ENCODE results near the gene THADA.

THADA gene

GRCh38 chr2:43595603-43596412, at the start of gene THADA (continued):
- TF ChIP-seq ZNF518A (tag by site-specific recombination; conservative IDR thresholded peaks at IDR 0.05; ENCODE audit: low read depth) (peak; percentile 92), ZNF623 (tag by site-specific recombination; IDR thresholded peaks at IDR 0.05) (0 out of 2 replicates have a peak, but pooled peaks have one; percentile 2), ZNF701 (tag by site-specific recombination; IDR thresholded peaks at IDR 0.05) (no peak), ZSCAN30 (tag by site-specific recombination; IDR thresholded peaks at IDR 0.05) (no peak), ZNF24 (tag by site-specific recombination; IDR thresholded peaks at IDR 0.05) (peak; percentile 55; the same call in 1 of the 2 replicates), ZNF776 (tag by site-specific recombination; IDR thresholded peaks at IDR 0.05; ENCODE audit: borderline replicate concordance) (no peak), KLF8 (tag by site-specific recombination; IDR thresholded peaks at IDR 0.05) (peak; percentile 41; the same call in 1 of the 2 replicates), BCL11B (tag by site-specific recombination; IDR thresholded peaks at IDR 0.05; ENCODE audit: low read depth) (peak; percentile 66; the same call in 1 of the 2 replicates), SCRT2 (tag by site-specific recombination; IDR thresholded peaks at IDR 0.05) (peak; percentile 80), ZFP37 (tag by site-specific recombination; IDR thresholded peaks at IDR 0.05) (no peak; the same call in 1 of the 2 replicates), YY1 (tag by site-specific recombination; IDR thresholded peaks at IDR 0.05) (peak; percentile 69; the same call in 1 of the 2 replicates), ZNF391 (tag by site-specific recombination; IDR thresholded peaks at IDR 0.05; ENCODE audit: borderline replicate concordance, low read depth) (0 out of 2 replicates have a peak, but pooled peaks have one; percentile 45), KLF9 (tag by site-specific recombination; IDR thresholded peaks at IDR 0.05; ENCODE audit: low read depth) (0 out of 2 replicates have a peak, but pooled peaks have one; percentile 29), ZBTB21 (tag by site-specific recombination; IDR thresholded peaks at IDR 0.05) (peak; percentile 97), KLF10 (tag by site-specific recombination; IDR thresholded peaks at IDR 0.05) (0 out of 2 replicates have a peak, but pooled peaks have one; percentile 23), ZBTB17 (tag by site-specific recombination; IDR thresholded peaks at IDR 0.05) (peak; percentile 87), ZNF335 (tag by site-specific recombination; conservative IDR thresholded peaks at IDR 0.05) (peak; percentile 94), PBX3 (CRISPR knock-in tag; IDR thresholded peaks at IDR 0.05) (no peak; the same call in 1 of the 2 replicates), ZBTB11 (tag by site-specific recombination; conservative IDR thresholded peaks at IDR 0.05; ENCODE audit: low read depth) (peak; percentile 83), SP7 (tag by site-specific recombination; IDR thresholded peaks at IDR 0.05) (peak; percentile 75; the same call in 1 of the 2 replicates), IKZF3 (tag by site-specific recombination; IDR thresholded peaks at IDR 0.05) (no peak), ZBTB26 (tag by site-specific recombination; optimal IDR thresholded peaks at IDR 0.05) (peak; percentile 57), ZNF133 (tag by site-specific recombination; IDR thresholded peaks at IDR 0.05) (no peak)
- TF ChIP-seq, protein P1, sequence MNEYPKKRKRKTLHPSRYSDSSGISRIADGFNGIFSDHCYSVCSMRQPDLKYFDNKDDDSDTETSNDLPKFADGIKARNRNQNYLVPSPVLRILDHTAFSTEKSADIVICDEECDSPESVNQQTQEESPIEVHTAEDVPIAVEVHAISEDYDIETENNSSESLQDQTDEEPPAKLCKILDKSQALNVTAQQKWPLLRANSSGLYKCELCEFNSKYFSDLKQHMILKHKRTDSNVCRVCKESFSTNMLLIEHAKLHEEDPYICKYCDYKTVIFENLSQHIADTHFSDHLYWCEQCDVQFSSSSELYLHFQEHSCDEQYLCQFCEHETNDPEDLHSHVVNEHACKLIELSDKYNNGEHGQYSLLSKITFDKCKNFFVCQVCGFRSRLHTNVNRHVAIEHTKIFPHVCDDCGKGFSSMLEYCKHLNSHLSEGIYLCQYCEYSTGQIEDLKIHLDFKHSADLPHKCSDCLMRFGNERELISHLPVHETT (tag by site-specific recombination; IDR thresholded peaks at IDR 0.05) = peak; percentile 38
- TF ChIP-seq, protein P2, sequence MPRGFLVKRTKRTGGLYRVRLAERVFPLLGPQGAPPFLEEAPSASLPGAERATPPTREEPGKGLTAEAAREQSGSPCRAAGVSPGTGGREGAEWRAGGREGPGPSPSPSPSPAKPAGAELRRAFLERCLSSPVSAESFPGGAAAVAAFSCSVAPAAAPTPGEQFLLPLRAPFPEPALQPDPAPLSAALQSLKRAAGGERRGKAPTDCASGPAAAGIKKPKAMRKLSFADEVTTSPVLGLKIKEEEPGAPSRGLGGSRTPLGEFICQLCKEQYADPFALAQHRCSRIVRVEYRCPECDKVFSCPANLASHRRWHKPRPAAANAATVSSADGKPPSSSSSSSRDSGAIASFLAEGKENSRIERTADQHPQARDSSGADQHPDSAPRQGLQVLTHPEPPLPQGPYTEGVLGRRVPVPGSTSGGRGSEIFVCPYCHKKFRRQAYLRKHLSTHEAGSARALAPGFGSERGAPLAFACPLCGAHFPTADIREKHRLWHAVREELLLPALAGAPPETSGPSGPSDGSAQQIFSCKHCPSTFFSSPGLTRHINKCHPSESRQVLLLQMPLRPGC (tag by site-specific recombination; IDR thresholded peaks at IDR 0.05) = peak; percentile 61; the same call in 1 of the 2 replicates

Measured in HEK293 (cell line).